Stimulated activated naive B cell treated with anti-CD40 and anti-IgM and Interleukin-4, amounts not matched to agents 10 μg/mL and 1 μg/mL and 100 μg/mL, for 72 hours (primary cell): ENCODE measurements around the gene ZBTB4.
"Not testable (repeated sequence)": the region's sequence is repeated elsewhere in the genome, so short reads cannot be mapped to it uniquely, and the experiment has no call there.

Source experiments
- ATAC-seq, 2 donors: fragments of 150-1000 bp; cut with Tn5 transposase; replicated peaks; 2 replicates each; pipeline ENCODE4 v1.10.0; 2021; ENCODE audit warnings: moderate library complexity in 1 of 2
- DNase-seq: peaks from one replicate; pipeline ENCODE4 v3.0.0; 2021
- H3K27ac Mint-ChIP-seq: one replicate; pipeline ENCODE4 v1.8.0; 2022; ENCODE audit warnings: mild to moderate bottlenecking, mixed read lengths
- H3K27me3 Mint-ChIP-seq, 2 donors: one replicate each; pipeline ENCODE4 v1.8.0; 2022; ENCODE audit warnings: mixed read lengths in 2 of 2
- H3K36me3 Mint-ChIP-seq, 2 donors: one replicate each; pipeline ENCODE4 v1.8.0; 2022; ENCODE audit warnings: mixed read lengths in 2 of 2, mild to moderate bottlenecking in 1 of 2
- H3K4me1 Mint-ChIP-seq, 2 donors: one replicate each; pipeline ENCODE4 v1.8.0; 2022; ENCODE audit warnings: mixed read lengths in 2 of 2, mild to moderate bottlenecking in 1 of 2
- H3K4me3 Mint-ChIP-seq, 2 donors: one replicate each; pipeline ENCODE4 v1.8.0; 2022; ENCODE audit warnings: mild to moderate bottlenecking in 2 of 2, mixed read lengths in 2 of 2, moderate library complexity in 1 of 2
- H3K9me3 Mint-ChIP-seq, 2 donors: one replicate each; pipeline ENCODE4 v1.8.0; 2022; ENCODE audit warnings: mixed read lengths in 2 of 2, mild to moderate bottlenecking in 1 of 2

The ZBTB4 gene

DNA sequence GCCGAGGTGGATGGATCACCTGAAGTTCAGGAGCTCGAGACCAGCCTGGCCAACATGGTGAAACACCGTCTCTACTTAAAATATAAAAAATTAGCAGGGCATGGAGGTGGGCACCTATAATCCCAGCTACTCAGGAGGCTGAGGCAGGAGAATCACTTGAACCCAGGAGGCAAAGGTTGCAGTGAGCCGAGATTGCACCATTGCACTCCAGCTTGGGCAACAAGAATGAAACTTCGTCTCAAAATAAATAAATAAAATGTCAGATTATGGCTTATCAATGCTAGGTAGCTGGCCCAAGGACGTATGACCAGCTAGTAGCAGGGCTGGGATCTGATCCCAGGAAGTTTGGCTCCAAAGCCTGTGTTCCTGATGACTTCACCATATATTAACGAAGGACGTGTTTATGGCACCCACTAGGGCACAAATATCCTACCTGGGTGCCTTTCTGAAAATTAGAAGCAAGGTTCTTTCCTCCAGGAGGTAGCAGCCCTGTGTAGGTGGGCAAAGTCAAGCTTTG lies 8.9 kb downstream of the ZBTB4 start:
- not testable (repeated sequence) for DNase-seq, H3K27ac Mint-ChIP-seq, H3K9me3 Mint-ChIP-seq, ATAC-seq, H3K27me3 Mint-ChIP-seq, H3K4me3 Mint-ChIP-seq
- peaks cover 18 to 35% of the 10 kb centered on the region in 2 donors for H3K4me1 Mint-ChIP-seq
- H3K36me3 Mint-ChIP-seq = peaks cover 15% of the 10 kb centered on the region in 2 donors

DNA sequence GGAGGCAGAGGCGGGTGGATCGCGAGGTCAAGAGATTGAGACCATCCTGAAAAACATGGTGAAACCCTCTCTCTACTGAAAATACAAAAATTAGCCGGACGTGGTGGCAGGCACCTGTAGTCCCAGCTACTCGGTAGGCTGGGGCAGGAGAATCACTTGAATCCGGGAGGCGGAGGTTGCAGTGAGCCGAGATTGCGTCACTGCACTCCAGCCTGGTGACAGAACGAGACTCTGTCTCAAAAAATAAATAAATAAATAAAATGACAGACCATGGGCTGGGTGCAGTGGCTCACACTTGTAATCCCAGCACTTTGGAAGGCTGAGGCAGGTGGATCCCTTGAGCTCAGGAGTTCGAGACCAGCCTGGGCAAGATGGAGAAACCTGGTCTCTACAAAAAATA lies 9.6 kb downstream of the ZBTB4 start:
- H3K27ac Mint-ChIP-seq, DNase-seq, H3K4me3 Mint-ChIP-seq, ATAC-seq, H3K27me3 Mint-ChIP-seq, H3K9me3 Mint-ChIP-seq: not testable (repeated sequence)
- peaks cover 18 to 35% of the 10 kb centered on the region in 2 donors for H3K4me1 Mint-ChIP-seq
- H3K36me3 Mint-ChIP-seq = peaks cover 15 to 16% of the 10 kb centered on the region in 2 donors

DNA sequence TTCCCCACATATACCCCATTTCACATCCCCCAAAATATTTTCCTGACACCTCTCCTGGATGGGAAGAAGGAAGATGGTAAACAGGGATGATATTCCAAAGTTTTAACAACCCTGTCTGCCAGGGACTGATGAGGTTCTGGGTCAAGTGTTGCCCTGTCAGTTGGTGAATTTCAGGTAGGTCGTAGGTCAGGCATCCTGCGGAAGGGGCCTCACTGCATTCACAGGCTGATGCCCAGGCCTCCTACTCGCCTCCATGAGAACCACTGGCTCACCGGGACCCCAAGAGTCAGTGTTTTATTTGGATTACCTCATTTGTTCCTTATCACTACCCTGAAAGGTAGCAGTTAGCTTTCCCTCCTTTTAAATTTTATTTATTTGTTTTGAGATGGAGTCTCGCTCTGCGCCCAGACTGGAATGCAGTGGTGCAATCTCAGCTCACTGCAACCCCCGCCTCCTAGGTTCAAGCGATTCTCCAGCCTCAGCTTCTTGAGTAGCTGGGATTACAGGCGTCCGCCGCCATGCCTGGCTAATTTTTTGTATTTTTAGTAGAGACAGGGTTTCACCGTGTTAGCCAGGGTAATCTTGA lies 10.5 kb downstream of the ZBTB4 start:
- Mint-ChIP-seq H3K4me3 (no peak overlapping the region), H3K27me3 (no peaks in the 10 kb centered on the region), H3K36me3 (peaks cover 19 to 20% of the 10 kb centered on the region in 2 donors), H3K9me3 (no peaks in the 10 kb centered on the region), H3K4me1 (peaks cover 18 to 35% of the 10 kb centered on the region in 2 donors), H3K27ac (no peak overlapping the region)
- DNase-seq (no peak), ATAC-seq (no peak)

DNA sequence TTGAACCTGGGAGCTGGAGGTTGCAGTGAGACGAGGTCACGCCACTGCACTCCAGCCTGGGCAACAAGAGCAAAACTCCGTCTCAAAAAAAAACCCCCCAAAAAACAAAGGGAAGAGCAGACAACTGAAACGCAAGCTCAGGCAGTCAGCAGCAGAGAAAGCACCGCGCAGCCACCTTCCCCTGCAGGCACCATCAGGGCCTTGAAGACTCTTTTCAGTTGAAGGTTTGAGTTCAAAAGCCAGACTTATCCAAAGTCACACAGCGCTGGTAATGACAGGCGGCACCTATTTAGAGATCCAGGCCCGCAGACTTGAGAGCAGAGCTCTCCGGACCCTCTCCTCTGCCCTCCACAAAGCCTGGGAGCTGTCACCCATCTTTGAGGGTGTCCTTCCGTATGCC lies 11.1 kb downstream of the ZBTB4 start:
- H3K4me1 Mint-ChIP-seq = peaks cover 18 to 35% of the 10 kb centered on the region in 2 donors
- ATAC-seq (no peak), DNase-seq (no peak)
- no peak overlapping the region for H3K4me3 Mint-ChIP-seq
- H3K36me3 Mint-ChIP-seq = peaks cover 24 to 26% of the 10 kb centered on the region in 2 donors
- no peaks in the 10 kb centered on the region for H3K27me3 Mint-ChIP-seq
- no peak overlapping the region for H3K27ac Mint-ChIP-seq
- H3K9me3 Mint-ChIP-seq = no peaks in the 10 kb centered on the region

DNA sequence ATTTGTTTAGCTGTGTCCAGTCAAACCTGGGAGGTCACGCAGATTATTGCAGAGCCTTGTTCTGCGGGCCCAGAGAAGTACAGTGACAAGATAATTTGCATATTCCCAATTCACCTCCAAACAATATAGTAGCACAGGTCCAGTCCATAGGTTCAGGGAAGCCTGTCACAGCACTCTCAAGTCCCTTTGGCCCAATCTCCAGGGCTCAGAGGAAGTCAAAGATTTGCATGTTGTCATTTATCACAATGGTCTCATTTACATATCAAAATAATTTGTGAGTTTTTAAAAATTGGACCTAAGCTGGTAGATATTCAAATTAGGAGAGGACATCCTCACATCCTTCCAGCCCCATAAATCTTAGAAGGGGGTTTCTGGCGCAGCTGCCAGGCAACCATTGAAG lies 11.9 kb downstream of the ZBTB4 start:
- H3K27ac Mint-ChIP-seq = no peak overlapping the region
- H3K36me3 Mint-ChIP-seq = peaks cover 25 to 32% of the 10 kb centered on the region in 2 donors
- no peaks in the 10 kb centered on the region for H3K9me3 Mint-ChIP-seq
- no peak for ATAC-seq
- H3K4me1 Mint-ChIP-seq = peaks cover 20 to 35% of the 10 kb centered on the region in 2 donors
- no peak overlapping the region for H3K4me3 Mint-ChIP-seq
- no peaks in the 10 kb centered on the region for H3K27me3 Mint-ChIP-seq
- DNase-seq = no peak

DNA sequence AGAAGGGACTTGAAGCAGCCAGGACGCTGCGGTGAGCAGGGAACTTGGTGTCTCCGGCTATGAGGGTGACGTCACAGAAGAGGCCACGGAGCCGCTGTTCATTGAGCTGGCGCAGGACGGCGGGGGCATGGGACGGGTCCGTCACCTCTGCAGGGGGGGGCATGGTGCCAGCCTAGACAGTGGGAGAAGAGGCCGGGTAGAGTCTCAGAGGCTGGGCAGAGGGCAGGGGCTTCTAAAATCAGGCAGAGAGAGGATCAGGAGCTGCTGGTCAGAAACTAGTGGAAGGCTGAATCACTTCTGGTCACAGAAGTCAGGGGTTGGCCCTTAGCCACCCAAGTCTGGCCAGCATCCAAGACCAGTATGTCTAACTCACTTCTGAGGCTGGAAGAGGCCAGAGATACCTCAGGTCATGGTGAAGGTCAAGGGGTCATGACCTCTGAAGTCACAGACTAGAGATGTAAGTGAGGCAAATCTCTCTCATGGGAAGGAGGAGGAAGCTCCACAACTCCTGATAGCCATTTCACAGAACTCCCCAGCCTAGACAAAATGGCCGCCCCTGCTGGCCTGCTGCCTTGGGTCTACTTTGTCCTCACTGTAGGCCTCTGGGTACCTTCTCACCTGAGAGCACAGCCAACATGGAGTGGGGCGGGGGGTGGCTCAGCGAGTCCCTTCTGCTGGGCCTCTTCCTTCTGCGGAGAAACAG lies 12.6 kb downstream of the ZBTB4 start:
- Mint-ChIP-seq H3K4me1 (peaks cover 18 to 30% of the 10 kb centered on the region in 2 donors), H3K9me3 (no peaks in the 10 kb centered on the region), H3K27me3 (no peaks in the 10 kb centered on the region), H3K36me3 (peaks cover 25 to 32% of the 10 kb centered on the region in 2 donors), H3K27ac (peak overlapping the region; percentile 88), H3K4me3 (peak overlapping the region in 1 of 2 donors; percentile 15)
- DNase-seq (no peak), ATAC-seq (no peak)

DNA sequence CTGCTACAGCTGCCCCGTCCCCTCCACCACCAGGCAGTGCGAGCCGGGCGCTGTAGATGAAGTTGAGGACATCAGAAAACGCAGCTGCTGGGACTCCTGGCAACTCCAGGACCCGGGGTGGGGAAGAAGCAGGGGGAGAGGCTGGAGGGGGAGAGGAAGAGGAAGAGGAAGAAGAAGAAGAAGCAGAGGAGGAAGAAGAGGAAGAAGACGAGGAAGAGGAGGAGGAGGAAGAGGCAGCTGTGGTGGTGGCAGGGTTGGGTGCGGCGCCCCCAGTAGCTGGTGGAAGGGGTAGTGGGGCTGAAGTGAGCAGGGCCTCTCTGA lies 13.2 kb downstream of the ZBTB4 start:
- ATAC-seq (no peak), DNase-seq (no peak)
- peaks cover 26 to 34% of the 10 kb centered on the region in 2 donors for H3K36me3 Mint-ChIP-seq
- no peaks in the 10 kb centered on the region for H3K9me3 Mint-ChIP-seq
- peak overlapping the region in 1 of 2 donors; percentile 15 for H3K4me3 Mint-ChIP-seq
- no peak overlapping the region for H3K27ac Mint-ChIP-seq
- peaks cover 17 to 28% of the 10 kb centered on the region in 2 donors for H3K4me1 Mint-ChIP-seq
- H3K27me3 Mint-ChIP-seq = no peaks in the 10 kb centered on the region

DNA sequence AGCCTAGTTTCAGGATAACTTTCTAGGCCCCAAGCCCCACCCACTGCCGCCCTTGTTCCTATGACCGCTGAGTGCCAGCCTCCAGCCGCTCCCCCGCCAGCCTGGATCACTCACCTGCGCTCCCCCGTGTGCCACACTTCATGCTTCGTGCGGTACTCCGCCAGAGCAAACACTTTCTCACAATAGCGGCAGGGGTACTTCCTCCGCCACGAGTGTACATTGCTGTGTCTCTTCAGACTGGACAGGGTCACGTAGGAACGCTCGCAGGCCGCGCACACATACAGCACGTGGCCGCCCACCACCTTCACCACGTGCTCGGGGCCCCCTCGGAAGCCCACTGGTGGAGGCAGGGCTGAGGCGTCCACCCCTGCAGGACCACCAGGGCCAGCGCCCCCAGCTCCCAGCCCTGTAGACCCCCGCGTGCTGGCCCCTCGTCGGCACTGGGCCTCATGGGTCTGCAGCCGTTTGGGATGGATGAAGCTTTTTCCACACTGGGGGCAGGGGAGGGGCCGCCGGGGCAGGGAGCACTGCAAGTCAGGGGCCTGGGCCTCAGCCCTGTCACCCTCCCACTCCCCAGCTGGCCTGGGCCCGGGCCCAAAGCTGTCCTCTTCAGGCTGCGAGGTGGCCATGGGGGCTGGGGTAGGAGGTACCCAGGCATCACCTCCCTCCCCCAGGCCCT lies 13.7 kb downstream of the ZBTB4 start:
- ATAC-seq = no peak
- no peak for DNase-seq
- H3K4me1 Mint-ChIP-seq = peaks cover 17 to 28% of the 10 kb centered on the region in 2 donors
- no peak overlapping the region for H3K27ac Mint-ChIP-seq
- no peaks in the 10 kb centered on the region for H3K9me3 Mint-ChIP-seq
- H3K36me3 Mint-ChIP-seq = peaks cover 30 to 39% of the 10 kb centered on the region in 2 donors
- no peaks in the 10 kb centered on the region for H3K27me3 Mint-ChIP-seq
- H3K4me3 Mint-ChIP-seq = no peak overlapping the region

DNA sequence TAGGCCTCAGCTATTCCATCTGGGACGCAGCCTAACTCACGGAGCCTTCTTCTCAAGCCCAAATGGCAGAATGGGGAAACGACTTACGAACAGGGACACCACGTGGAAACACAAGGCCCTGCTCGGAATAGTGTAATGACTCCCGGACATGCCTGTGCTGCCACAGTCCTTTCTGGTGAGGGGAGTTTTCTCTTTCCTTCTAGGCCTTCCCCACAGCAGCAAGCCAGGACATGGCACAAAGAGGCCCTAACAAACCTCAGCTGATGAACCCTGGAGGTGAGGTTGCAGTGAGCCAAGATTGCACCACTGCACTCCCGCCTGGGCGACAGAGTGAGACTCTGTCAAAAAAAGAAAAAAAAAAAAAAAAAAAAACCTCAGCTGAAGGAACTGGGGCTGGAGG lies 15.3 kb downstream of the ZBTB4 start:
- Mint-ChIP-seq H3K9me3 (no peaks in the 10 kb centered on the region), H3K27ac (peak overlapping the region; percentile 20), H3K4me1 (peaks cover 17 to 28% of the 10 kb centered on the region in 2 donors), H3K4me3 (no peak overlapping the region), H3K27me3 (no peaks in the 10 kb centered on the region), H3K36me3 (peaks cover 33 to 43% of the 10 kb centered on the region in 2 donors)
- ATAC-seq (no peak), DNase-seq (no peak)

DNA sequence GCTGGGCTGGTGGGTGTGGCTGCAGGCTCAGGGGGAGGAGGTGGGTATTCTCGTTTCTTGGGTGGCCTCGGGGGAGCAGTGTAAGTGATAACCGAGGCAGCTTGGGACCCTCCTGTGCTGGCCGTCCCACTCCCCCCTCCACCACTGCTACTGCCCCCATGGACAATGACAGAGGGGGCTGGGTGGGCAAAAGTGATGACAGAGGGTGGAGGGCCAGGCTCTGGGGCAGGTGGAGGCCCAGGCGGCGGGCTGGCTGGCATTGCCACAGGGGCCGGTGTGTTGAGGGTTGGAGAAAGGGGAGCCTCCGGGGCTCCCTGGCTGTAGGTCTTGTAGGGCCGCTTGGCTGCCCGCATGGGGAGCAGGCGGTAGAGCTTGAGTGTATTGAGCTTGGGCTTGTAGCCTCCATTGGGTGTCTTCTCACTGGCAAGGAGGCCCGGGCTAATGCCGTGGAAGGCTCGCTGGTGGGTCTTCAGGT lies 16.0 kb downstream of the ZBTB4 start:
- Mint-ChIP-seq H3K27ac (no peak overlapping the region), H3K27me3 (no peaks in the 10 kb centered on the region), H3K9me3 (no peaks in the 10 kb centered on the region), H3K4me1 (peaks cover 15 to 24% of the 10 kb centered on the region in 2 donors), H3K36me3 (peaks cover 33 to 48% of the 10 kb centered on the region in 2 donors), H3K4me3 (no peak overlapping the region)
- DNase-seq (no peak), ATAC-seq (no peak)

DNA sequence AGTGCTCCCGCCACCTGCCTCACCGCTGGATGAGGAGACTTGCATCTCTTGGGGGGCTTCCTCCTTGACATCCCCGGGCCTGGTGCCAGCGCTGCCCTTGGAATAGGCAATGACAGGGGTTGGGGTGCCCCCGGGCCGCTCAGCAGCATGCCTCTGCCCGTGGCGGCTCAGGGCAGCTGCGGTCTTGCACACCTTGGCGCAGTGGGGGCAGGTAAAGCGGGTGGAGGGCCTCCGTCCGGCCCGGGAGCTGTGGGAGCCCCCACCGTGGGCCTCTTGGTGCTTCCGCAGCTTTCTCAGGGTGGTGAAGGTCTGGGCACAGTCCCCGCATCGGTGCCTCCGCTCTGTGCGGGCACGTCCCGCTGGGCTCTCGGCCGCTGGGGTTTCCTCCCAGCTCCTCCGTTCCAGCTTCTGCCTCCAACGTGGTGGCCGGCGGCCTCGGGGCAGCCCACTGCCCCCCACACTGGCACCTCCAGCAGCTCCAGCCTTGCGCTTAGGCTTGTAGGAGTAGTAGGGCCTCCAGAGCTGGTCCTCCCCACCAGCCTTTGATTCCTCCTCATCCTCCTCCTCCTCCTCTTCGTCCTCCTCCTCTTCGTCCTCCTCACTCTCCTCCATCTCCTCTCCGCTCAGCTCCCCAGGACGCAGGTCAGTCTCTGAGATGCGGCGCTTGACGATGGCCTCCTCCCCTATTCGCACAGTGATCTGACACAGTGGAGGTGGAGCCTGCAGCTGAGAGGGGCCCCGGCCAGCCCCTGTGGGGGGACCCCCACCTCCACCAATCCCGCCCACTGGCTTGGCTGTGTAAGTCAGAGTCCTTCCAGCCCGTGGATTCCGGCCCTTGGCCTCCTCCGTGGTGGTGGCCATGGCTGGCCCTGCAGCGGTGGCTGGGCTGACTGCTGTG lies 16.7 kb downstream of the ZBTB4 start:
- H3K27me3 Mint-ChIP-seq = no peaks in the 10 kb centered on the region
- no peak for DNase-seq
- no peaks in the 10 kb centered on the region for H3K9me3 Mint-ChIP-seq

DNA sequence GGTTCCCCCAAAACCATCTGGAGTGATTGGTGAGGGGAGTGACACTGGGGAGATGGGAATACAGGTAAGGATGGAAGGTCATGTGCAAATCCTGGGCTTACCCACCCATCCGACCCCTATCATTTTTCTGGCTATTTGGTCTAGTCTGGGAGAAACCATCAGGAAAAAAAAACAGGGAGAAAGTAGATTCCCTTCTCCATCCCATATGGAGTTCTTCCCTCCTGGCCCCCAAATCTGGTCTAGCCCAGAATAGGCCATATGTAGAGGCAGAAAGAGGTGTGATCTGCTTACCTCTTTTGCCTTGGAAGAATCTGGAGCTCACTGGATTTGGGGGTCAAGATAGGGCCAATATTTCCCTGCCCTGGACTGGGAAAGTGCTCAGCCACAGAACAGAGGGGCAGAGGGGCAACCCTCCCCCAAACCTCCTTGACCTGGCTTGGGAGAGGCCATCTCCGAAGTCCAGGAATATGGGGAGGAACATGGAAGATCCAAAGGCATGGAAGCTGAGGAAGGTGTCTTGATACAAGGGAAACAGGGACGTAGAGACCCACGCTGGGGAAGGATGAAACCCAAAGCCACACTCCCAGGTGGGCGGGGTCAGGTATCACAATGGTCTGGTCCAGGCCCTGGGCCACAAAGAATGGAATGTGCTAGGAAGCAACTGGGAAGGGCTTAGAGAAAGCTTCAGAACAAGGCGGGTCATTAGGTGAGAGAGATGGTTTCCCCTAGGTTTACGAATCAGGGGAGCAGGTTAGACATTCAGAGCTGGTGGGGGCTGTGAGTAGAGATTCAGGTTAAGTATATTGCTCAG lies 18.4 kb downstream of the ZBTB4 start:
- ATAC-seq (no peak), DNase-seq (no peak)
- Mint-ChIP-seq H3K27me3 (no peaks in the 10 kb centered on the region), H3K36me3 (peaks cover 22 to 37% of the 10 kb centered on the region in 2 donors), H3K4me3 (no peak overlapping the region), H3K4me1 (peaks cover 6 to 10% of the 10 kb centered on the region in 2 donors), H3K27ac (peak overlapping the region; percentile 33), H3K9me3 (no peaks in the 10 kb centered on the region)

More for the DNA sequence above, 16.7 kb downstream of the ZBTB4 start:
- no peak for ATAC-seq
- peak overlapping the region in 1 of 2 donors; percentile 45 for H3K4me3 Mint-ChIP-seq
- H3K27ac Mint-ChIP-seq = peak overlapping the region; percentile 76
- H3K36me3 Mint-ChIP-seq = peaks cover 33 to 48% of the 10 kb centered on the region in 2 donors
- peaks cover 14 to 17% of the 10 kb centered on the region in 2 donors for H3K4me1 Mint-ChIP-seq

DNA sequence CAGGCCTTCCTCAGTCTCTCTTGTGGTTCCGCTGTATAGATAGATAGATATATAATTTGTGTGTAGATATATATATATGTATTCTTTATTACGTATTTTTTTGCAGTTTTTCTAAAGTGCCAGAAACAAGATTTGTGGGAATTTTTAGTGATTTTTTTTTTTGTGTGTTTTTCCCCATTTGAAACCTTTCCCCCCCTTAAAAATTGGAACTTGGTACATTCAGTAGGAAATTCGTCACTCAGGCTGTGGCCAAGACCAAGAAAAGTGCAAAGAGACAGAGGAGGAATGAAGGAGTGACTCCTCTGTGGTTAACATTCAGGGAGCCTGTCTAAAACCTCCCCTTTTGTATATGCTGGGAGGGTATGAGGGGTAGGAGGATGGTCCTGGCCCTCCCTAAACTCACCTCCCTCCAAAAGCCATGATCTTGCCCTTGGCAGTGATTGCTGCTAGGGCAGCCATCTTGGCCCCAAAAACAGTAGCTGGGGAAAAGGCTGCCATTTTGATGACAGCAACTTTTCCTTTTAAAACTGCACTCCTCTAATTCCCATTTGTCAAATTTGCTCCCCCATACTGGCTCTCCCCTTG lies 19.4 kb downstream of the ZBTB4 start:
- peaks cover 8 to 13% of the 10 kb centered on the region in 2 donors for H3K4me1 Mint-ChIP-seq
- H3K4me3 Mint-ChIP-seq = no peak overlapping the region
- ATAC-seq (no peak), DNase-seq (no peak)
- no peaks in the 10 kb centered on the region for H3K27me3 Mint-ChIP-seq
- H3K9me3 Mint-ChIP-seq = no peaks in the 10 kb centered on the region
- peaks cover 18 to 32% of the 10 kb centered on the region in 2 donors for H3K36me3 Mint-ChIP-seq
- H3K27ac Mint-ChIP-seq = no peak overlapping the region
